Measurements from ENCODE around the gene KISS1.

Gene KISS1

DNA sequence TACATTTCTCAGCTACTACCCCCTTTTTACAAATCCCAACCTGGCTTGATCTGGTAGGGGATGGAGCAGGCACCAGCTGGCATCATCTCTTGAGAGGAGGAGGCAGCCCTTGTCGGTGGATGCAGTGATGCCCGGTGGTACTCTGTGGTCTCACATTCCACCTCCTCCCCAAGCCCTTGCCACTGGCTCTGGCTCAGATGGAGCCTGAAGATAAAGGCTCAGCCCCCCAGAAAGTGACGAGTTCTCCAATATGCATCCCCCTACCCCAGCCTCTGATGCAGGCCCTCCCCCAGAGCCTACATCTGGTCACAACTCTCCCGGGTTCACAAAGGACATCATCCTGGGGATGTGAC lies 21.3 kb upstream of the KISS1 start:
- no peak for DNase-seq (ENCODE audit: low read depth)

GRCh38 chr1:204216880-204217647 lies 20.8 kb upstream of the KISS1 start:
- DNase-seq (ENCODE audit: low read depth), result no peak

- no peak for DNase-seq (ENCODE audit: low read depth)
These were observed 19.9 kb upstream of the KISS1 start for GRCh38 chr1:204216236-204216635.

GRCh38 chr1:204213668-204214662 lies 17.7 kb upstream of the KISS1 start, which contains the start of gene GOLT1A:
Gene GOLT1A (minus strand): TSS chr1:204213988. CDS start chr1:204213906, 82 bp downstream.
- DNase-seq (ENCODE audit: low read depth), result no peak

DNA sequence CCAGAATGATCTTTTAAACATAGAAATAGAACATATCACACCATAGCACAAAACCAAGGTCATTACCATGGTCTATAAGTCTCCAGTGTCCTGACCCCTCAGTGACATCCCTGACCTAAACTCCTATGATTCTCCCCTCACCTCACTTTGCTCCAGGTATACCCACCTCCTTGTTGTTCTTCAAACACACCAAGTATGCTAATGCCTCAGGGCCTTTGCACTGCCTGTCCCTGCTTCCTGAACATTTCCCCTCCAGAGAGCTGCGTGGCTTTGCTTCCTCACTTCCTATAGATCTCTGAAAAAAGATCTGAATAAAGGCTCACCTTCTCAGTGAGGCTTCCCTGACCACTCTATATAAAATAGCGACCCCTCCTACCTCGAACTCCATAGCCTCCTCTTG lies 16.4 kb upstream of the KISS1 start:
- DNase-seq (ENCODE audit: low read depth), result no peak

DNA sequence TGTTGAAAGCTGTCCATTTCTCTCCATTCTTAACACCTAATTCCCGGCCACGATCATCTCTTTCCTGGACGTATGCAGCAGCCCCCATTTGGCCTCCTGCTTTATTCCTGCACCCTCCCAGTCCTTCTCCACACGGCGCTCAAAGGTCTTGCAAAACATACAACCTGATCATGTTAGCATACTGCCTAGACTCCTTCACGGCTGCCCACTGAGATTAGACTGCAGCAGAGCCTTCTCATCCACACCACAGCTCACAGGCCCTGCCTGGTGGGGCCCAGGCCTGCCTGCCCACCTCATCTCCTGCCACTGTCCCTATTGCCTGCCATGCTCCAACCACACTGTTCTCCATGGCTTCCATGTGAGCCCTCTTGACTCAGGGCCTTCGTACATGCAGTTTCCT lies 14.8 kb upstream of the KISS1 start:
- no peak for DNase-seq (ENCODE audit: low read depth)

DNA sequence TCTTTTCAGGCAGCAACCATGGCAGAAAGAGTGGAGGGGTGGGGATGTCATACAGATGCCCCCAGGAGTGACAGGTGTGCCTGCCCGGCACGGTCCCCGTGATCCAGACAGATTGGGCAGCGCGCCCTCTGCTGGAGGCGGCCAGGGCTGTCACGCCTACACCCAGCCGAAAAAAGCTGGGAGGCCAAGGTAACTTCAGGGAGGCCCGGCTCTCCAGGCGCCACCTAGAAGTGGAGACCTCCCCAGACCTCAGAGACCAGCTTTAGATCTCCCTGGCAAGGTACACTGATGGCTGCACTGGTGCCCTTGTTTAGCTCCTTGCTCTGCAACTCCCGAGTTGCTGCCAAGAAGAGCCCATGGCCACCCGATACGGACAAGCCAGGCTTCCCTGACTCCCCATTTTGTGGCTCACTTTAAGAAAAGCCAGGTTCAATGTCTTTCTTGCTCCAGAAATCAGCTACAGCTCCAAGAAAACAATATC lies 10.9 kb upstream of the KISS1 start:
- DNase-seq (ENCODE audit: low read depth), result peak; percentile 60

DNA sequence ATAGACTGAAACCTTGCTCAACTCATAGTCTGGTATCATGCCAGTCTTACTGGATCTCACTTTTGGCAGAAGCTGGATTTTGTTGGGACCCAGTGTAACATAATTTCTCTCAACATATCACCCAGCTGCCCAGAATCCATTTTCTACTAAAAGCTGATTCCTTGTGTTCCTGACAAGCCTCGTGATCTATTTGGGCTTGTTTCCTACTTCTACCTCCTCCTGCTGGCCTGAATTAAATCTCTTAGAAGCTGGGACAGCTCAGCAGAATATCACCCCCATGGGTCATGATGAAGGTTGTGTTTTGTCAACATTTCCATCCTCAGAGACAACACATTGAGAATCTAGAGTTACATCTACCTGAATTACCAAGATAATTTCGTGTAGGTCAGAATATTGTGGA lies 9.8 kb upstream of the KISS1 start:
- DNase-seq (ENCODE audit: low read depth), result no peak

- DNase-seq (ENCODE audit: low read depth), result no peak
These were observed 9.2 kb upstream of the KISS1 start for GRCh38 chr1:204205486-204205885.

DNA sequence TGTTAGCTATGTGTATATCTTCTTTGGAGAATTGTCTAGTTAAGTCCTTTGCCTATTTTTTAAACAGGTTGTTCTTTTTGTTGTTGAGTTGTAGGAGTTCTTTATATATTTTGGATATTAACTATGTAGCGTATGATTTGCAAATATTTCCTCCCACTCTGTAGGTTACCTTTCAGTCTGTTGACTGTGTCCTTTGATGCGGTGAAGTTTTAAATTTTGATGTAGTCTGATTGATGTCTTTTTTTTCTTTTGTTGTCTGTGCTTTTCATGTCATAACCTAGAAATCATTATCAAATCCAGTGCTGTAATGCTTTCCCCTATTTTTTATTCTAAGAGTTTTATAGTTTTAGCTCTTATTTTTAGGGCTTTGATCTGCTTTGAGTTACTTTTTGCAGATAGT lies 8.7 kb upstream of the KISS1 start:
- DNase-seq (ENCODE audit: low read depth), result no peak

- no peak for DNase-seq (ENCODE audit: low read depth)
These were observed 7.0 kb upstream of the KISS1 start for GRCh38 chr1:204203206-204203767.

DNA sequence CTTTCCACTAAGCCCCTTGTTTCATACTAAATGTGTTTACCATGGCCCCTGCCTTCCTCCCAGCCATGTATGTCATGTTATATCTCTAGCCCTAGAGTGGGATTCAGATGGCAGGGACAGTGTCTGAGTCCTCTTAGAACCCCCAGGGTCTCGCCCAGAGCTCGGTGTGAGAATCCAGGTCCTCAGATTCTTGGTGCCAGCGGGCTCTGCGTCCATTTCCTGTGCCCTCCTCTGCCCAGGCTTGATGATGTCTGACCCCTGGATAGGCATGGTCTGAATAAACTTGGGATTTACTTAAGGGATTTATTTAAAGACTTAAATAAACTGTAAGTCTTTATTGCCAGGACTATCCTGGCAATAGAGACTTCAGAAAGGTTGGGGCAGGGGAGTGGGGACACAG lies 6.2 kb upstream of the KISS1 start:
- no peak for DNase-seq (ENCODE audit: low read depth)

GRCh38 chr1:204201348-204202040 lies 5.2 kb upstream of the KISS1 start:
- no peak for DNase-seq (ENCODE audit: low read depth)

GRCh38 chr1:204199579-204199978 lies 3.3 kb upstream of the KISS1 start:
- DNase-seq (ENCODE audit: low read depth), result no peak

GRCh38 chr1:204198348-204199340 lies 2.4 kb upstream of the KISS1 start:
- no peak for DNase-seq (ENCODE audit: low read depth)

DNA sequence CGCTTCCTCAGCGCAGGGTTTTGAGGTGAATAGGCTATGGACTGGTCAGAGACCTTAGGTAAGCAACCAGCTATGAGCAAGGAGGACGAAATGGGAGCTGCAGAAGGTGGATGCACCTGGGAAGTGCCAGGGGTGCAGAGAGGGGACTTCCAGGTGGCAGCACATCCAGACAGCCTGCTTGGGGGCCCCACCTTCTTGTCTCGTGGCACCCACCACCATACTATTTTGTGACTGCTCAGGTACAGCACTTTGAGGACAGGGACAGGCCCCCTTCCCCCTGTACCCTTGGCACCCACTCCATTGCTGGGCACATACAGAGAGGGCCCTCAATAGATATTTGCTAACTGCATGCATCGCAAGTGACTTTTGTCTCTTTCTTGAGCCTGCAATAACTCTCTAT lies 777 bp upstream of the KISS1 start:
- no peak for DNase-seq (ENCODE audit: low read depth)

DNA sequence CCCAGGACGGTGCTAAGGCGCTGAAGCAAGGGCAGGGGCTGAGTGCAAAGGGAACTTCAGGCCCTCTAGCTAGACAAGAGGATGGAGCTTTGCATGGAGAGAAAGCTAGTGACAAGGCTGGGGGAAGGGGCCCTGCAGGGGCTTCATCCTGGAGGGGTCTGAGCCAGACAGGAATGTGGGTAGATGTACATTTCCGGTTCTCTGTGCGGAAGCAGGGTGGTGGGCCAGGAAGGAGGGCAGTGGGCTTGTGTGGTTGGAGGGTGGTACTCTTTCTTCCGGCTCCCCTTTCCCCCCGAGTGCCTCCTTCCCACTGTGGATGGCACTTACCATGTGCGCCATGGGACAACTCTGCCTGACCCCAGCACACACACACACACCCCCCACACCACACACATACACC lies 1.5 kb downstream of the KISS1 start:
- no peak for DNase-seq (ENCODE audit: low read depth)

DNA sequence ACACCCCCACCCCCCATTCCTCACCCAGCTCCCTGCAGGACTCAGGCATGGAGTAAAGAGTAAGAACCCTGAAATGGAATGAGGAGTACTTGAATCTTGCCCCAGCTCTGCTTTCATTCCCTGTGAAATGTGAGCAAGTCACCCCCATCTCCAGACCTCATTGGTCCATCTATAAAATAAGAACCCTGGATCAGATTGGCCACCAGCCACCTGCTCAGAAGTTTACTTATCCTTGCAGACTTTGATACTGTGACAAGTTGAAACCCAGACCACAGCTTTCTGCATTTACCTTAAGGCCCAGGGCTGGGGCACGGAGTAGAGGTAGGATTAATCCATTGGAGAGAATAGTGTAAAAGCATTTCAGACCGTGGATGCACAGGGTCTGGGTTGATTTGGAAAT lies 2.2 kb downstream of the KISS1 start:
- no peak for DNase-seq (ENCODE audit: low read depth)

DNA sequence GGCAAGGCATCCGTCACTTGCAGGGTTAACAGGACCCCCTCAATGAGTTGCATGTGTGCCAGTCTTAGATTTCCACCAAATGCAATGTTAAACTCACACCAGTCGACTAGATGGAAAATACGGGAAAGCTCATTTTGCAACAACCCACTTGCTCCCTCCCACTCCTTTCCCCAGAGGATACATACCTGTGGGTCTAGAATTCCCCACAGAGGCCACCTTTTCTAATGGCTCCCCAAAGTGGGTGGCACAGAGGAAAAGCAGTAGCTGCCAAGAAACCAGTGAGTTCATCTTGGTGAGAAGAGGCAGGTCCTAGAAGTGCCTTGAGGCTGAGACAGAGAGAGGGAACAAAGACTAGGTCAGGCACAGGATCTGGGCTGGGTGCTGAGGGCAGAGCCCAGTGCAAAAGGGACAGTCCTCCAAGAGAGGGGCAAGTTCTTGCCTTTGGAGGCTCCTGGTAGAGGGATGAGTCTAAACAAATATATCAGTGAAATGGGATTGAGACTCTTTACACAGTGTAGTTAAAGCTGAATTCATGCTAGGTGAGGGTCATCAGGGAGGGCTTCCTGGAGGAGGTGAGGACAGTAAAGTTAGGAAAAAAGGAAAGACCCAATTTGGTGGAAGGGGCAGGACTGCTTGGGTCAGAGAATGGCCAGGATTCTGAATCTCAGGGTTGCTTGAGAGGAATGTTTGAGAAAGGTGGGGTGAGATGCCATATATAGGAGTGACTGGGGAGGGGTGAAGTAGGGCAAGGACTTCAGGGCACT lies 3.5 kb downstream of the KISS1 start:
- no peak for DNase-seq (ENCODE audit: low read depth)

- no peak for DNase-seq (ENCODE audit: low read depth)
These were observed 4.2 kb downstream of the KISS1 start for GRCh38 chr1:204192046-204192445.

All from stimulated activated CD8-positive, alpha-beta memory T cell treated with anti-CD3 and anti-CD28 coated beads, Interleukin-12 subunit alpha, Interleukin-12 subunit beta, amount 100 ng/mL, for 1 hour (primary cell).